H9 (cell line): Measurements from ENCODE around the gene RPL26. TPM values are rescaled to one million over a fixed set of nuclear protein-coding genes. Genes with fewer than 3 reads are reported as not detected.

Experiments
- DNase-seq: peaks from one replicate; pipeline ENCODE4 v3.0.0-alpha.2; 2017
- H2AFZ ChIP-seq: one replicate; pipeline ENCODE4 v1.6.1; 2013; ENCODE audit warnings: mild to moderate bottlenecking, low read length, control low read depth, moderate library complexity
- H2AK5ac ChIP-seq: 2 replicates; pipeline ENCODE4 v1.6.1; 2013; ENCODE audit warnings: low read length, control low read depth, mixed read lengths; ENCODE audit not compliant: insufficient read length
- H2BK120ac ChIP-seq: one replicate; pipeline ENCODE4 v1.6.1; 2013; ENCODE audit warnings: low read depth, mild to moderate bottlenecking, low read length, control low read depth, inconsistent platforms; ENCODE audit not compliant: poor library complexity, severe bottlenecking
- H2BK12ac ChIP-seq: 2 replicates; pipeline ENCODE4 v1.6.1; 2013; ENCODE audit warnings: low read length, control low read depth, mixed read lengths, low read depth; ENCODE audit not compliant: insufficient read length
- H2BK15ac ChIP-seq: 2 replicates; pipeline ENCODE4 v1.6.1; 2013; ENCODE audit warnings: low read depth, low read length, control low read depth
- H2BK20ac ChIP-seq: one replicate; pipeline ENCODE4 v1.6.1; 2013; ENCODE audit warnings: low read depth, mild to moderate bottlenecking, low read length, control low read depth, inconsistent platforms; ENCODE audit not compliant: poor library complexity, severe bottlenecking
- H2BK5ac ChIP-seq: 2 replicates; pipeline ENCODE4 v1.6.1; 2013; ENCODE audit warnings: low read length, control low read depth, mixed read lengths; ENCODE audit not compliant: insufficient read length
- H3K14ac ChIP-seq: 2 replicates; pipeline ENCODE4 v1.6.1; 2013; ENCODE audit warnings: low read length, control low read depth; ENCODE audit not compliant: insufficient read depth
- H3K18ac ChIP-seq: 2 replicates; pipeline ENCODE4 v1.6.1; 2013; ENCODE audit warnings: low read depth, mild to moderate bottlenecking, mixed read lengths, low read length, control low read depth; ENCODE audit not compliant: insufficient read length
- H3K23ac ChIP-seq: 2 replicates; pipeline ENCODE4 v1.6.1; 2013; ENCODE audit warnings: low read length, control low read depth, mixed read lengths, low read depth; ENCODE audit not compliant: insufficient read length
- H3K23me2 ChIP-seq: 2 replicates; pipeline ENCODE4 v1.6.1; 2013; ENCODE audit warnings: low read depth, mild to moderate bottlenecking, mixed read lengths, low read length, control low read depth; ENCODE audit not compliant: insufficient read length, poor library complexity, severe bottlenecking
- H3K27ac ChIP-seq: 2 replicates; pipeline ENCODE4 v1.5.1; 2013; ENCODE audit warnings: low read length, control low read depth, mixed read lengths, low read depth; ENCODE audit not compliant: insufficient read length
- H3K27me3 ChIP-seq: 2 replicates; pipeline ENCODE4 v1.6.1; 2013; ENCODE audit warnings: low read length, control low read depth, inconsistent platforms; ENCODE audit not compliant: insufficient read depth
- H3K4ac ChIP-seq: 2 replicates; pipeline ENCODE4 v1.6.1; 2013; ENCODE audit warnings: low read depth, mild to moderate bottlenecking, control low read depth, inconsistent platforms, low read length, moderate library complexity
- H3K4me1 ChIP-seq: 2 replicates; pipeline ENCODE4 v1.6.1; 2013; ENCODE audit warnings: low read length, control low read depth, inconsistent platforms; ENCODE audit not compliant: insufficient read depth
- H3K4me2 ChIP-seq: 2 replicates; pipeline ENCODE4 v1.6.1; 2013; ENCODE audit warnings: low read length, control low read depth, mixed read lengths; ENCODE audit not compliant: insufficient read length, insufficient read depth
- H3K56ac ChIP-seq: 2 replicates; pipeline ENCODE4 v1.6.1; 2013; ENCODE audit warnings: low read depth, mild to moderate bottlenecking, mixed read lengths, low read length, control low read depth; ENCODE audit not compliant: insufficient read length
- H3K79me1 ChIP-seq: 2 replicates; pipeline ENCODE4 v1.6.1; 2013; ENCODE audit warnings: low read depth, mild to moderate bottlenecking, moderate library complexity, low read length, control low read depth, inconsistent platforms; ENCODE audit not compliant: insufficient read depth, poor library complexity, severe bottlenecking
- H3K79me2 ChIP-seq: 2 replicates; pipeline ENCODE4 v1.6.1; 2013; ENCODE audit warnings: low read length, control low read depth, inconsistent platforms; ENCODE audit not compliant: insufficient read depth
- H3K9ac ChIP-seq: 2 replicates; pipeline ENCODE4 v1.6.1; 2013; ENCODE audit warnings: low read length, control low read depth, mixed read lengths; ENCODE audit not compliant: insufficient read length; ENCODE audit errors: extremely low read depth
- H3K9me3 ChIP-seq: one replicate; pipeline ENCODE4 v1.6.1; 2013; ENCODE audit warnings: low read depth, low read length, inconsistent platforms; ENCODE audit not compliant: control insufficient read depth
- H3T11ph ChIP-seq: one replicate; pipeline ENCODE4 v1.6.1; 2013; ENCODE audit warnings: mild to moderate bottlenecking, low read length, control low read depth, inconsistent platforms
- H4K20me1 ChIP-seq: one replicate; pipeline ENCODE4 v1.6.1; 2013; ENCODE audit not compliant: control insufficient read depth, insufficient read length, insufficient read depth
- H4K5ac ChIP-seq: 2 replicates; pipeline ENCODE4 v1.6.1; 2013; ENCODE audit warnings: low read depth, mild to moderate bottlenecking, mixed read lengths, low read length, control low read depth; ENCODE audit not compliant: insufficient read length
- H4K8ac ChIP-seq: replicated peaks from 2 replicates; pipeline ENCODE4 v1.6.1; 2013; ENCODE audit warnings: low read length, control low read depth, mixed read lengths, low read depth; ENCODE audit not compliant: insufficient read length
- H4K91ac ChIP-seq: 2 replicates; pipeline ENCODE4 v1.6.1; 2013; ENCODE audit warnings: low read depth, mild to moderate bottlenecking, moderate library complexity, mixed read lengths, low read length, control low read depth; ENCODE audit not compliant: insufficient read length
- H3K27ac Mint-ChIP-seq, 3 experiments: 2 replicates in 2 of 3; 3 replicates in 1 of 3; pipeline ENCODE4 v1.8.0; 2020 to 2021; ENCODE audit warnings: mixed read lengths in 3 of 3, mild to moderate bottlenecking in 1 of 3, moderate library complexity in 1 of 3
- H3K27me3 Mint-ChIP-seq: 2 replicates; pipeline ENCODE4 v1.8.0; 2021; ENCODE audit warnings: low read depth, mild to moderate bottlenecking, moderate library complexity, mixed read lengths
- H3K36me3 Mint-ChIP-seq, 3 experiments: 2 replicates in 2 of 3; 3 replicates in 1 of 3; pipeline ENCODE4 v1.8.0; 2020 to 2021; ENCODE audit warnings: low read depth in 3 of 3, mixed read lengths in 3 of 3; ENCODE audit not compliant: insufficient read depth in 1 of 3
- H3K4me1 Mint-ChIP-seq, 2 experiments: 2 replicates each; pipeline ENCODE4 v1.8.0; 2020; ENCODE audit warnings: mixed read lengths in 2 of 2
- H3K4me3 Mint-ChIP-seq, 2 experiments: 2 replicates in 1 of 2; 3 replicates in 1 of 2; pipeline ENCODE4 v1.8.0; 2020 to 2021; ENCODE audit warnings: mild to moderate bottlenecking in 2 of 2, mixed read lengths in 2 of 2, moderate library complexity in 1 of 2
- H3K9me3 Mint-ChIP-seq, 2 experiments: 2 replicates in 1 of 2; 3 replicates in 1 of 2; pipeline ENCODE4 v1.8.0; 2020; ENCODE audit warnings: mild to moderate bottlenecking in 2 of 2, mixed read lengths in 2 of 2, moderate library complexity in 1 of 2
- CTCF ChIP-seq: fragments of 200-600 bp; sonication (generic); conservative IDR thresholded peaks from 3 replicates; pipeline ENCODE4 v1.8.0; 2021; ENCODE audit warnings: antibody characterized with exemption, mild to moderate bottlenecking
- WGBS: extraction: QIAGEN DNeasy Blood & Tissue Kit; methylation state at CpG from one replicate; pipeline ENCODE4 v1.1.7; 2013; ENCODE audit warnings: missing lambda C conversion rate, low lambda C conversion rate, mixed read lengths; ENCODE audit not compliant: insufficient read length; ENCODE audit errors: extremely low coverage; 5-methylcytosine and 5-hydroxymethylcytosine counted together
- total RNA-seq: library from RNA; stranded (reverse); gene quantifications from 2 replicates; pipeline ENCODE4 v1.2.1, GENCODE V29; 2021

RPL26 gene
- total RNA-seq, 1 experiment from 2014 or later, result 2,434 TPM

- no CpG with 5 or more reads among the region's 8 CpGs for WGBS
- no peak overlapping the region for H2BK20ac ChIP-seq
- H3K9ac ChIP-seq, result no peak overlapping the region
- H3K14ac ChIP-seq, result no peak overlapping the region; the same call in 1 of the 2 replicates
- no peaks in the 10 kb centered on the region for H3K79me2 ChIP-seq
- Mint-ChIP-seq H3K27me3 (peaks cover 22% of the 10 kb centered on the region), H3K4me3 (no peak overlapping the region), H3K9me3 (no peaks in the 10 kb centered on the region), H3K36me3 (no peaks in the 10 kb centered on the region), H3K4me1 (peaks cover 13 to 15% of the 10 kb centered on the region in 2 experiments), H3K27ac (no peak overlapping the region)
- DNase-seq, result no peak
- H3K4ac ChIP-seq, result no peak overlapping the region
- H3K18ac ChIP-seq, result no peak overlapping the region
- H4K8ac ChIP-seq, result no peak overlapping the region
- TF ChIP-seq CTCF, result no peak
- H3K4me1 ChIP-seq, result no peaks in the 10 kb centered on the region; the same call in 1 of the 2 replicates
- H4K20me1 ChIP-seq, result no peaks in the 10 kb centered on the region
- H3K4me2 ChIP-seq, result no peak overlapping the region
- no peak overlapping the region for H2AFZ ChIP-seq
- no peaks in the 10 kb centered on the region for H3K9me3 ChIP-seq
- H2BK12ac ChIP-seq, result no peak overlapping the region
- no peaks in the 10 kb centered on the region for H3K23me2 ChIP-seq
- no peak overlapping the region for H3T11ph ChIP-seq
- H2BK5ac ChIP-seq, result no peak overlapping the region
- no peak overlapping the region for H4K5ac ChIP-seq
- H3K56ac ChIP-seq, result no peak overlapping the region
- no peak overlapping the region for H2BK15ac ChIP-seq
- no peak overlapping the region for H3K23ac ChIP-seq
- H3K27me3 ChIP-seq, result peaks cover 3% of the 10 kb centered on the region; the same call in 1 of the 2 replicates
- no peak overlapping the region for H2AK5ac ChIP-seq
- H3K79me1 ChIP-seq, result no peaks in the 10 kb centered on the region
- no peak overlapping the region for H3K27ac ChIP-seq
- H4K91ac ChIP-seq, result no peak overlapping the region
- H2BK120ac ChIP-seq, result no peak overlapping the region
Observed at GRCh38 chr17:8393470-8394231, 10.7 kb upstream of the RPL26 start.
